Measurements from ENCODE around the gene FAN1.
A peak's percentile ranks its signal among the peaks of the same experiment; 100 is the strongest.
"Not testable (repeated sequence)": the region's sequence is repeated elsewhere in the genome, so short reads cannot be mapped to it uniquely, and the experiment has no call there.

Gene FAN1

GRCh38 chr15:30903497-30904187 is at the start of gene FAN1:
Gene FAN1 (plus strand): TSS chr15:30903915. CDS start chr15:30904664, 749 bp downstream.
- peak; percentile 77 for DNase-seq

DNA sequence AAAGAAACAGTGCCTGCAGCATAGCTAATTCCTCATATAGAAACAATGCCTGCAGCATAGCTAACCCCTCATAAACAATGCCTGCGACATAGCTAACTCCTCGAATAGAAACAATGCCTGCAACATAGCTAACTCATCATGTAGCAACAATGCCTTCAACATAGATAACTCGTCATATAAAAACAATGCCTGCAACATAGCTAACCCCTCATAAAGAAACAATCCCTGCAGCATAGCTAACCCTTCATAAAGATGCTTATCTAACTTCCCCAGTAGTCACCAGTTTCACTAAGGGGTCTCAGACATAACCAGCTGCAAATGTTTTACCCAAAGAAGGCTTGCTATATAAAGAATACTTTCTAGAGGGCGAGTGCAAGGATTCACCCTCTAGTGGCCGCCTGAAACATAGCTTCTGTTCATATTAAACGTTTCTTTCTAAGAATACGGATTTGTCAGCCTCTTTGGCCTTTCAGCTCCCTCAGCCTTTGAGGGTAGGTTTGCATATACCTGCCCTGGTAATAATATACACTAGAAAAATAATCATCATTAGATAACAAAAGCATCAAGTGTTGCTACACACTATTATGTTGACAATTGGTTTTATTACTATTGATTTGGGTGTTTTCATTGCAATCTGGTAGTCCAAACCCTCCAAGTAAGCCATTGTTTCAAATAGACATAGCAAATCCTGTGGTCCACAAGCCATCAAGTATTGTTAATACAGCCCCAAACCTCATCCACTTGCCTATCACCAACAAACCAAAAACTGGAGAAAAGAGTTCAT is 44.4 kb upstream of the FAN1 start:
- peak; percentile 40 for DNase-seq

DNA sequence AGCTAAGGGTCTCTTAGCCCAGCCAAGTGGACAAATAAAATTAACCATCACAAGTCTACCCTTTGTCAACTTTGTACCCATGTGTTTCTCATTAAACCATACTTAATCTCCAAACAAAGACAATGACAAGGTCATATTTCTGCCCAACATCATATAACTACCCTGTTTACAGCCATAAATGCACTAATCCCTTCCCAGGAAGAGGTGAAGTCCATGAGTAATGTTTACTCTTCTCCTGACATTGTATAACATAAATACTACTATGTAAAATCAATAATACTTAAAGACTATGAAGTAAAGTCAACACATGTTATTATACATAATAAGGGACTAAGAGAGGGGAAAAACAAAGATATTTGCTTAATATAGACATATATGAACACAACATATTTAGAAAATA is 38.5 kb upstream of the FAN1 start:
- no peak for DNase-seq

- DNase-seq: no peak
Measured at GRCh38 chr15:30870681-30871080, 33.0 kb upstream of the FAN1 start.

GRCh38 chr15:30872341-30872748 is 31.4 kb upstream of the FAN1 start:
- DNase-seq: no peak

- DNase-seq: no peak
Measured at GRCh38 chr15:30877070-30877469, 26.6 kb upstream of the FAN1 start.

GRCh38 chr15:30878515-30878914 is 25.2 kb upstream of the FAN1 start:
- no peak for DNase-seq

DNA sequence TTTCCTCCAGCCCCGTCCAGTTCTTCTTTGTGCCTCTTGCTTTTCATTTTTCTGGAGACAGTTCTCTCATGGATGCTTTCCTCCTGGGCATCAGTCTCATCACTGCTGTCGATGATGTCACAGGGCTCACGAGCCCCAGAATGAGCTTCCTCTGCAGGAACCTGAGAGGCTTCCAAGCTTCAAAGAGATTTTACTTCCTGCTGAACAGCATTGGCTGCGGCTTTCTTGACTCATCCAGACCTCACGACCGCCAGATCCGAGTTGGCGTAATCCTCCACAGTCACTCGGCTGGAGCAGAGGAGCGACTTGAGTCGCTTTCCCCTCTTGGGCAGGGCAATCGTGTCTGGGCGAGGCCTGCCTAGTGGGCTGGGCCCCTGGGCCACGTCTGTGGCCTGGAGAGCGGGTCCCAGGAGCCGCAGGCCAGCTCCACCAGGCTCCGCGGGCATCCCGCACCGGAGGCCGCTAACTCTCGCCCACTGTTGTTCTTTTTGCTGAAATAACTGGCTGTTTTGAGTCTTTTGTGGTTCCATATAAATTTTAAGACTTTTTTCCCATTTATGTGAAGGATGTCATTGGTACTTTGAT is 20.8 kb upstream of the FAN1 start:
- DNase-seq: peak; percentile 5

DNA sequence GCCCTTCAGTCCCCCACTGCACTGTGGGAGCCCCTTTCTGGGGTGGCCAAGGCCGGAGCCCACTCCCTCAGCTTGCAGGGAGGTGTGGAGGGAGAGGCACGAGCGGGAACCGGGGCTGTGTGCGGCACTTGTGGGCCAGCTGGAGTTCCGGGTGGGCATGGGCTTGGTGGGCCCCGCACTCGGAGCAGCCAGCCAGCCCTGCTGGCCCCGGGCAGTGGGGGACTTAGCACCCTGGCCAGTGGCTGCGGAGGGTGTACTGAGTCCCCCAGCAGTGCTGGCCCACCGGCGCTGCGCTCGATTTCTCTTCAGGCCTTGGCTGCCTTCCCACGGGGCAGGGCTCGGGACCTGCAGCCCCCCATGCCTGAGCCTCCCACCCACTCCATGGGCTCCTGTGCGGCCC is 20.0 kb upstream of the FAN1 start:
- not testable (repeated sequence) for DNase-seq

GRCh38 chr15:30885814-30886213 is 17.9 kb upstream of the FAN1 start:
- no peak for DNase-seq

DNA sequence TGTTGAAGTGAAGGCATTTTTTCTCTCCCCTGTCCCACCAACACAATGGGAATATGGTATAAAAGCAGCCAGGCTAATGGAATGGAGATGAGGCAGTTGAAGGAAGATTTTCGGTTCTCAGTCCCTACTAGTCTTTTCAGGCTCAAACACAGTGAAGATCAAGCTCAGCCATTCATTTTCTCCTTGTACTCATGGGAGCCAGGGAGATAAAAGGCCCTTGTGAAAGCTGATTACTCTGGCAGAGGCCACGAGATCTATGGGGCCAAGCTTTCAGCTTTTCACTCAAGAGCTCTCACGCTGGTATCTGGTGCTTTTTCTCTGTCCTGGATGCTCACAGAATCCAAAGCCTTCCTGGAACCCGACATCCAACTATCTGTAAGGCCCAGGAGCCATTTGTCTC is 14.5 kb upstream of the FAN1 start:
- no peak for DNase-seq

DNA sequence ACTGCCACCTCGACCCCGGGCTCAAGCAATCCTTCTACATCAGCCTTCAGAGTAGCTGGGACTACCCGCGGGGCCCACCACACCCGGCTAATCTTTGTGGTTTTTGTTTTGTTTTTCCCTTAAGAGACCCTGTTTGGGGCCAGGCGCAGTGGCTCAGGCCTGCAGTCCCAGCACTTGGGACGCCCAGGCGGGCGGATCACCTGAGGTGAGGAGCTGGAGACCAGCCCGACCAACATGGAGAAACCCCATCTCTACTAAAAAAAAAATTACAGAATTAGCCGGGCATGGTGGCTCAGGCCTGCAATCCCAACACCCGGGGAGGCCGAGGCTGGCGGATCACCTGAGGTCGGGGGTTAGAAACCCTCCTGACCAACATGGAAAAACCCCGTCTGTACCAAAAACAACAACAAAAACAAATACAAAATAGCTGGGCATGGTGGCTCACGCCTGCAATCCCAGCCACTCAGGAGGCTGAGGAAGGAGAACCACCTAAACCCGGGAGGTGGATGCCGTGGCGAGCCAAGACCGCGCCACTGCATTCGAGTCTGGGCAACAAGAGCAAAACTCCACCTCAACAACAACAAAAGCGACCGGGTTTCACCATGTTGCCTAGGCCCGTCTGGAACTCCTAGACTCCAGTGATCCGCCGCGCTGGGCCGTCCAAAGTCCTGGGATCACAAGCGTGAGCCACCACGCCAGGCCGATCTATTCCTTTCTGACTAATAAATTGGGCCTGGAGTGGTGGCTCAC is 8.1 kb upstream of the FAN1 start:
- DNase-seq: no peak

DNA sequence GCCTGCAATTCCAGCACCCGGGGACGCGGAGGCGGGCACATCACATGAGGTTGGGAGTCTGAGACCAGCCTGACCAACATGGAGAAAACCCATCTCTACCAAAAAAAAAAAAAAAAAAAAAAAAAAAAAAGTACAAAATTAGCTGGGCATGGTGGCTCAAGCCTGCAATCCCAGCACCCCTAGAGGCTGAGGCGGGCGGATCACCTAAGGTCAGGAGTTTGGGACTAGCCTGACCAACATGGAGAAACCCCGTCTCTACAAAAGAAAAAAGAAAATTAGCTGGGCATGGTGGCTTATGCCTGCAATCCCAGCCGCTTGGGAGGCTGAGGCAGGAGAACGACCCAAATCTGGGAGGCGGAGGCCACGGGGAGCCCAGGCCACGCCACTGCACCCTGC is 7.5 kb upstream of the FAN1 start:
- DNase-seq: no peak

DNA sequence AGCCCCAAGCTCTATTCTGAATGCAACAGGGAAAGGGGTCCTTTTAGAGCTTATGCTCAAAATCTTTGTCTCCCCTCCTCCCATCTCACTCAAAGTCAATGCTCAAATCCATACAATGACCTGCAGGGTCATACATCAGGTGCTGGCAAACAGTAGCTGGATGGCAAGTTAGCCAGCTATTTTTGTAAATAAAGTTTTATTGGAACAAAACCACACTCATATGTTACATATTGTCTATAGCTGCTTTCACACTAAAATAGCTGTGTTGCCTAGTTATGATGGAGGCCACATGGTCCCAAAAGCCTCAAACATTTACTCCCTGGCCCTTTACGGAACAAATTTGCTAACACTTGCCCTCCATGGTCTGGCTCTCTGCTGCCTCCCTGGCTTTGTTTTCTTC is 1.8 kb upstream of the FAN1 start:
- no peak for DNase-seq

DNA sequence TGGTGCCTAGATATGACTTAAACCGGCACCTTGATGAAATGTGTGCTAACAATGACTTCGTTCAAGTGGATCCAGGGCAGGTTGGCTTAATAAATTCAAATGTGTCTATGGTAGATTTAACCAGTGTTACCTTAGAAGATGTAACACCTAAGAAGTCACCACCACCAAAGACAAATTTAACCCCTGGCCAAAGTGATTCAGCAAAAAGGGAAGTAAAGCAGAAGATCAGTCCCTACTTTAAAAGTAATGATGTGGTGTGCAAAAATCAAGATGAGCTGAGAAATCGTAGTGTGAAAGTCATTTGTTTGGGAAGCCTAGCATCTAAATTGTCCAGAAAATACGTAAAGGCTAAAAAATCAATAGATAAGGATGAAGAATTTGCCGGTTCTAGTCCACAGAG is 1.1 kb downstream of the FAN1 start:
- DNase-seq: no peak

DNA sequence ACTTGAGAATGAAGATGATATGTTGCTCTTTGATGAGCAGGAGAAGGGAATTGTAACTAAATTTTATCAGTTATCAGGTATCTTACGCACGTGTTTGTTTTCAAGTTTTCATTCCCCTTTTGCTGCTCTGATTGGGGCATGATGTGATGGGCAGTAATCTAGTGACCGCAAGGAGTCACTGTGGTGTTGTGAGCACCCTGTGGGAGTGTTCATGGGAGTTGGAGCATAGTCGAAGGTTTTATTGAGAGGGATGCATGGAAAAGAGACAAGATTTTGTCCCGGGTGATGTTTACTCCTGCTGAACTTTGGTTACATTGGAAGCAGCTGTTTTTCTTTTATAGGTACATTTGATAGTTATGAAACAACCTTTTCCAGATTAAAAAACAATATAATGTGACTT is 2.1 kb downstream of the FAN1 start:
- no peak for DNase-seq

DNA sequence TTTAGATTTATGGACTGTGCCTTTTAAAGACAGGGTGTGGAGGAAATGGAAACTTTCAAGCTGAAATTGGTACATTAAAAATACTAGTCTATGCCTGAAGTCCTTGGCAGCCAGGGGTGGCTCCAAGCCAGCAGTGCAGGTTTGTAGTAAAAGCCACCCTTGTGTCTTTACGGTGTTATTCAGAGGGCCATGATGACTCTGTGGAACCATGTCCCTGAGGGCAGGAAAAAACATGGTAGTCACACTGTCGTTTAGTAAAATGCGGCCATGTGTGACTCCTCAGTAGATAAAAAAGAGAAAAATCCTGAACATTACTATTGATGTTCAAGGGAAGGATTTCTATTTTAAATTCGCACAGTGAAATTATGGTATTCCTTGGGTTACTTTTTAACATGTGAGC is 2.7 kb downstream of the FAN1 start:
- no peak for DNase-seq

DNA sequence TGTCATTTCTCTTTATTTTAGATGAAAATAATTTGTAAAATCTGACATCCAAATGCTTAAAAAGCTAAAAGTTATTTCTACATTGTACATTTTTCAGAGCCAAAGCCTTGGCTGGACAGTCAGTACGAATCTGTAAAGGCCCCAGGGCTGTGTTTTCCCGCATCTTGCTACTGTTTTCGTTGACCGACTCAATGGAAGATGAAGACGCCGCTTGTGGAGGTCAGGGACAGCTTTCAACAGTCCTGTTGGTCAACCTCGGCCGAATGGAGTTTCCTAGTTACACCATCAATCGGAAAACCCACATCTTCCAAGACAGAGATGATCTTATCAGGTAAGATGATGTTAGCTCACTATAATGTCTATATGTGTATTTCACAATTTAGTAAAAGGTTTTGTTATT is 10.0 kb downstream of the FAN1 start:
- DNase-seq: no peak

DNA sequence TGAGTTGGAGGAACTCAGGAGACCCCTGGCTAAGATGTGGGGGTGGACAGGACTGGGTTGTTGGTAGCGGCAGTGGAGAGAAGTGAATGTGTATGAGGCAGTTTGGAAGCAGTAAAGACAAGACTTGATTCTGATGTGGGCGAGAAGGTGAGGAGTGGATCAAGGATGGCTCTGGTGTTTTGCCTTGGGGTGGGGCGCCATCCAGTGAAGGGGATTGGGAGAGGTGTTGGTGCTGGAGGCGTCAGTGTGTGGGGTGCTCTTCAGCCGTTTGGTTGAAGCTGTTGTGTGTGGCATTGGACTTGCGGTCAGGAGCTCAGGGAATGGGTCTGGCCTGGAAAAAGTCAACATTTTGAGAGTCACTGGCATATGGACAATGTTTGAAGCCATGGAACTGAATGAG is 13.3 kb downstream of the FAN1 start:
- DNase-seq: no peak

- DNase-seq: no peak
Measured at GRCh38 chr15:30917675-30918074, 14.0 kb downstream of the FAN1 start.

GRCh38 chr15:30918366-30918765 is 14.7 kb downstream of the FAN1 start:
- DNase-seq: no peak

- no peak for DNase-seq
Measured at GRCh38 chr15:30919877-30920550, 16.3 kb downstream of the FAN1 start.

DNA sequence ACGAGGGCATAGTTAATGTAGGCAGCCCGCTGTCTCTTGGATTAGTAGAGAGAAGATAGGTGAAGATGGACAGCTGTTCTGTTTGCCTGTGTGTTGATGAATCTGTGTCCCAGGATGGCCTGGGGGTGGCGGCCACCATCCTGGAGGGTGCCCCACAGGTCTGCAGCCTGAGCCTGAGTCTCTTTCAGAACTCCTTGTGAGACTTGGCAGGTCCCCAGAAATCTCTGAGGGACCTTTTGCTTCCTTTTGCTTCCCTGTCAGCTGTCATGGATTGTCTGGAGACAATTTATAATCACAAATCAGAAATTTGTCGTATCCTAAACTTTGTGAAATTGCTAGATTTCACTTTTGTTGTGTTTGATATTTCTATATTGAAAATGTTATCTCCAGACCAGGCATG is 17.4 kb downstream of the FAN1 start:
- no peak for DNase-seq

All from CD4-positive, alpha-beta T cell treated with Interleukin-17A for 1 hour (primary cell).